HepG2 (cell line): ENCODE results near the gene STPG4. TPM values are rescaled to one million over a fixed set of nuclear protein-coding genes. Genes with fewer than 3 reads are reported as not detected.

Experiments used
- AKAP8 ChIP-seq: sonication (generic); formaldehyde crosslinking; IDR thresholded peaks from 2 replicates; pipeline ENCODE4 v1.5.1; 2020; ENCODE audit warnings: mild to moderate bottlenecking, missing genetic modification reagents
- CENPT ChIP-seq: sonication (generic); formaldehyde crosslinking; IDR thresholded peaks from 2 replicates; pipeline ENCODE4 v1.8.0; 2022; ENCODE audit warnings: low read depth, mild to moderate bottlenecking, moderate library complexity, missing genetic modification reagents
- DNMT3B ChIP-seq: conservative IDR thresholded peaks from 2 replicates; pipeline ENCODE4 v1.6.1; 2016; ENCODE audit warnings: missing biosample characterization, control low read depth
- GATAD2A ChIP-seq: IDR thresholded peaks from 2 replicates; pipeline ENCODE4 v1.6.1; 2016
- HDAC1 ChIP-seq: sonication (generic); formaldehyde crosslinking; IDR thresholded peaks from 2 replicates; pipeline ENCODE4 v1.5.1; 2020; ENCODE audit warnings: mild to moderate bottlenecking, missing genetic modification reagents
- HNF4A ChIP-seq: sonication (generic); formaldehyde crosslinking; IDR thresholded peaks from 2 replicates; pipeline ENCODE4 v1.4.0; 2020; ENCODE audit warnings: missing genetic modification reagents
- HNRNPLL ChIP-seq: fragments of 200-400 bp; formaldehyde crosslinking; IDR thresholded peaks from 2 replicates; pipeline ENCODE4 v1.6.1; 2017; ENCODE audit warnings: mild to moderate bottlenecking, low read depth, low read length; ENCODE audit not compliant: poor library complexity, severe bottlenecking
- NBN ChIP-seq: fragments of 450-650 bp; conservative IDR thresholded peaks from 2 replicates; pipeline ENCODE4 v1.6.1; 2017
- NCOA2 ChIP-seq: sonication (generic); formaldehyde crosslinking; IDR thresholded peaks from 2 replicates; pipeline ENCODE4 v1.8.0; 2022; ENCODE audit warnings: inconsistent platforms
- NFE2 ChIP-seq: sonication (generic); formaldehyde crosslinking; IDR thresholded peaks from 2 replicates; pipeline ENCODE4 v1.4.0; 2020; ENCODE audit warnings: missing genetic modification reagents
- NFYB ChIP-seq: sonication (generic); formaldehyde crosslinking; IDR thresholded peaks from 2 replicates; pipeline ENCODE4 v1.4.0; 2020; ENCODE audit warnings: missing genetic modification reagents
- PHB2 ChIP-seq: fragments of 450-650 bp; IDR thresholded peaks from 2 replicates; pipeline ENCODE4 v1.6.1; 2018; ENCODE audit not compliant: partially characterized antibody
- TEAD3 ChIP-seq: optimal IDR thresholded peaks from 2 replicates; pipeline ENCODE3; 2016; ENCODE audit warnings: borderline replicate concordance
- ZNF567 ChIP-seq: sonication (generic); formaldehyde crosslinking; IDR thresholded peaks from 2 replicates; pipeline ENCODE4 v1.8.1; 2023; ENCODE audit warnings: mild to moderate bottlenecking, missing genetic modification reagents, borderline replicate concordance
- ZNF598 ChIP-seq: sonication (generic); formaldehyde crosslinking; IDR thresholded peaks from 2 replicates; pipeline ENCODE4 v1.5.1; 2020; ENCODE audit warnings: mild to moderate bottlenecking, missing genetic modification reagents, borderline replicate concordance
- ZNF724P ChIP-seq: sonication (generic); formaldehyde crosslinking; IDR thresholded peaks from 2 replicates; pipeline ENCODE4 v1.8.0; 2022; ENCODE audit warnings: missing genetic modification reagents, borderline replicate concordance
- ZNF766 ChIP-seq: sonication (generic); formaldehyde crosslinking; IDR thresholded peaks from 2 replicates; pipeline ENCODE4 v1.5.0; 2020; ENCODE audit warnings: missing genetic modification reagents, borderline replicate concordance
- ZNF792 ChIP-seq: IDR thresholded peaks from 2 replicates; pipeline ENCODE4 v1.6.1; 2016
- polyA plus RNA-seq, 8 experiments: library from polyadenylated mRNA; depleted of rRNA in 3 of 8; stranded (reverse) in 7 of 8; unstranded in 1 of 8; fragments of >200 nt; fragmentation: Illumina TruSeq in 4 of 8; extraction: Trizol in 4 of 8; gene quantifications; 2 replicates each; pipeline versions ENCODE4 v1.2.1 to v1.2.3, GENCODE V29; 2011 to 2016; ENCODE audit warnings: low read depth in 4 of 8, missing spikeins in 1 of 8, mixed read lengths in 1 of 8; ENCODE audit not compliant: insufficient read depth in 1 of 8
- total RNA-seq, 5 experiments: library from RNA; depleted of rRNA; stranded (reverse); fragments of >200 nt; fragmentation: Illumina TruSeq; extraction: Trizol; gene quantifications; 2 replicates each; pipeline ENCODE4 v1.2.3, GENCODE V29; 2016; ENCODE audit warnings: low read depth in 1 of 5
- TF ChIP-seq, protein P1 (sequence below): sonication (generic); formaldehyde crosslinking; IDR thresholded peaks from 2 replicates; pipeline ENCODE4 v1.4.0; 2020; ENCODE audit warnings: missing genetic modification reagents
- TF ChIP-seq, protein P2 (sequence below): sonication (generic); formaldehyde crosslinking; IDR thresholded peaks from 2 replicates; pipeline ENCODE4 v1.5.0; 2020; ENCODE audit warnings: mild to moderate bottlenecking, missing genetic modification reagents, moderate library complexity
- TF ChIP-seq, protein P3 (sequence below): sonication (generic); formaldehyde crosslinking; IDR thresholded peaks from 2 replicates; pipeline ENCODE4 v1.5.0; 2020; ENCODE audit warnings: missing genetic modification reagents

STPG4 gene
- total and polyA plus RNA-seq, 2 of the 13 experiments (the other 11 are each of a cell fraction or from before 2014, with no cell fraction given): 0.11 to 0.15 TPM

DNA sequence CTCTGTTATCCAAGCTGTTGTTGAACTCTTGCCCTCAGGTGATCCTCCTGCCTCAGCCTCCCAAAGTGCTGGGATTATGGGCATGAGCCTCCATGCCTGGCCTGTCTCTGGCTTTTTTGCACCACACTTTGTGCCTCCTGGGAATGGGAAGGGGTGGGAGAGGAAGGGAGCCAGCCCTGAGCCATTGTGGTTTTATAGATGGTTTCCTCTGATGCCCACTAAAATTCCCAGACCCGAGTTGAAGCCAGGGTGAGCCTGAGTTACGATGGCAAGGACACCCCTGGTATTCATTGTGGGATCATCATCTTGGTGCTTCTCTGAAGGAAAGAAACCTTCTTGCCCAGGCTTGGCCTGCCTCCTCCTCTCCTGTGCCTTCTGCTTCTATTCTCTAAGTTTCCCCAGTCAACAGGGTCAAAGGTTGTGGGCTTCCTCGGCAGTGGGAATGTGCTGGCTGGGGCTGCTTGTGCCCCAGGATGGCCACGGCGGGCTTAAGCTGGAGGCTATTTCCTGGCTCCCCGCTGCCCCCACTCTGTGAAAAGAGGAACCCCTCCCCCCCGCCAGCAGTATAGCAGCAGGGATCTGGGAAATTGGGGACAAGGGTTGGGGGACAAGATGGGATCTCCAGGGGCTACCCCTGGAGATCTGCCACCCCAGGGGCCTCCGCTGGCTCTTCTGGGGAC, 106.2 kb downstream of the STPG4 start (continued):
- TF ChIP-seq, protein P1, sequence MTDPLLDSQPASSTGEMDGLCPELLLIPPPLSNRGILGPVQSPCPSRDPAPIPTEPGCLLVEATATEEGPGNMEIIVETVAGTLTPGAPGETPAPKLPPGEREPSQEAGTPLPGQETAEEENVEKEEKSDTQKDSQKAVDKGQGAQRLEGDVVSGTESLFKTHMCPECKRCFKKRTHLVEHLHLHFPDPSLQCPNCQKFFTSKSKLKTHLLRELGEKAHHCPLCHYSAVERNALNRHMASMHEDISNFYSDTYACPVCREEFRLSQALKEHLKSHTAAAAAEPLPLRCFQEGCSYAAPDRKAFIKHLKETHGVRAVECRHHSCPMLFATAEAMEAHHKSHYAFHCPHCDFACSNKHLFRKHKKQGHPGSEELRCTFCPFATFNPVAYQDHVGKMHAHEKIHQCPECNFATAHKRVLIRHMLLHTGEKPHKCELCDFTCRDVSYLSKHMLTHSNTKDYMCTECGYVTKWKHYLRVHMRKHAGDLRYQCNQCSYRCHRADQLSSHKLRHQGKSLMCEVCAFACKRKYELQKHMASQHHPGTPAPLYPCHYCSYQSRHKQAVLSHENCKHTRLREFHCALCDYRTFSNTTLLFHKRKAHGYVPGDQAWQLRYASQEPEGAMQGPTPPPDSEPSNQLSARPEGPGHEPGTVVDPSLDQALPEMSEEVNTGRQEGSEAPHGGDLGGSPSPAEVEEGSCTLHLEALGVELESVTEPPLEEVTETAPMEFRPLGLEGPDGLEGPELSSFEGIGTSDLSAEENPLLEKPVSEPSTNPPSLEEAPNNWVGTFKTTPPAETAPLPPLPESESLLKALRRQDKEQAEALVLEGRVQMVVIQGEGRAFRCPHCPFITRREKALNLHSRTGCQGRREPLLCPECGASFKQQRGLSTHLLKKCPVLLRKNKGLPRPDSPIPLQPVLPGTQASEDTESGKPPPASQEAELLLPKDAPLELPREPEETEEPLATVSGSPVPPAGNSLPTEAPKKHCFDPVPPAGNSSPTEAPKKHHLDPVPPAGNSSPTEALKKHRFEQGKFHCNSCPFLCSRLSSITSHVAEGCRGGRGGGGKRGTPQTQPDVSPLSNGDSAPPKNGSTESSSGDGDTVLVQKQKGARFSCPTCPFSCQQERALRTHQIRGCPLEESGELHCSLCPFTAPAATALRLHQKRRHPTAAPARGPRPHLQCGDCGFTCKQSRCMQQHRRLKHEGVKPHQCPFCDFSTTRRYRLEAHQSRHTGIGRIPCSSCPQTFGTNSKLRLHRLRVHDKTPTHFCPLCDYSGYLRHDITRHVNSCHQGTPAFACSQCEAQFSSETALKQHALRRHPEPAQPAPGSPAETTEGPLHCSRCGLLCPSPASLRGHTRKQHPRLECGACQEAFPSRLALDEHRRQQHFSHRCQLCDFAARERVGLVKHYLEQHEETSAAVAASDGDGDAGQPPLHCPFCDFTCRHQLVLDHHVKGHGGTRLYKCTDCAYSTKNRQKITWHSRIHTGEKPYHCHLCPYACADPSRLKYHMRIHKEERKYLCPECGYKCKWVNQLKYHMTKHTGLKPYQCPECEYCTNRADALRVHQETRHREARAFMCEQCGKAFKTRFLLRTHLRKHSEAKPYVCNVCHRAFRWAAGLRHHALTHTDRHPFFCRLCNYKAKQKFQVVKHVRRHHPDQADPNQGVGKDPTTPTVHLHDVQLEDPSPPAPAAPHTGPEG (CRISPR knock-in tag): no peak
- TF ChIP-seq DNMT3B (CRISPR knock-in tag) (no peak), CENPT (CRISPR knock-in tag) (no peak), NCOA2 (CRISPR knock-in tag) (no peak), HDAC1 (CRISPR knock-in tag) (no peak), HNF4A (0 out of 2 replicates have a peak, but pooled peaks have one; percentile 20), ZNF567 (CRISPR knock-in tag) (no peak), ZNF598 (CRISPR knock-in tag) (no peak), AKAP8 (CRISPR knock-in tag) (no peak), ZNF792 (CRISPR knock-in tag) (no peak), NFE2 (no peak), HNRNPLL (no peak), ZNF724P (CRISPR knock-in tag) (no peak), NFYB (no peak), PHB2 (no peak), NBN (no peak), GATAD2A (CRISPR knock-in tag) (no peak), ZNF766 (CRISPR knock-in tag) (no peak), TEAD3 (CRISPR knock-in tag) (peak; percentile 30)
- TF ChIP-seq, protein P2, sequence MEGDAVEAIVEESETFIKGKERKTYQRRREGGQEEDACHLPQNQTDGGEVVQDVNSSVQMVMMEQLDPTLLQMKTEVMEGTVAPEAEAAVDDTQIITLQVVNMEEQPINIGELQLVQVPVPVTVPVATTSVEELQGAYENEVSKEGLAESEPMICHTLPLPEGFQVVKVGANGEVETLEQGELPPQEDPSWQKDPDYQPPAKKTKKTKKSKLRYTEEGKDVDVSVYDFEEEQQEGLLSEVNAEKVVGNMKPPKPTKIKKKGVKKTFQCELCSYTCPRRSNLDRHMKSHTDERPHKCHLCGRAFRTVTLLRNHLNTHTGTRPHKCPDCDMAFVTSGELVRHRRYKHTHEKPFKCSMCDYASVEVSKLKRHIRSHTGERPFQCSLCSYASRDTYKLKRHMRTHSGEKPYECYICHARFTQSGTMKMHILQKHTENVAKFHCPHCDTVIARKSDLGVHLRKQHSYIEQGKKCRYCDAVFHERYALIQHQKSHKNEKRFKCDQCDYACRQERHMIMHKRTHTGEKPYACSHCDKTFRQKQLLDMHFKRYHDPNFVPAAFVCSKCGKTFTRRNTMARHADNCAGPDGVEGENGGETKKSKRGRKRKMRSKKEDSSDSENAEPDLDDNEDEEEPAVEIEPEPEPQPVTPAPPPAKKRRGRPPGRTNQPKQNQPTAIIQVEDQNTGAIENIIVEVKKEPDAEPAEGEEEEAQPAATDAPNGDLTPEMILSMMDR (CRISPR knock-in tag): peak; percentile 54
- TF ChIP-seq, protein P3, sequence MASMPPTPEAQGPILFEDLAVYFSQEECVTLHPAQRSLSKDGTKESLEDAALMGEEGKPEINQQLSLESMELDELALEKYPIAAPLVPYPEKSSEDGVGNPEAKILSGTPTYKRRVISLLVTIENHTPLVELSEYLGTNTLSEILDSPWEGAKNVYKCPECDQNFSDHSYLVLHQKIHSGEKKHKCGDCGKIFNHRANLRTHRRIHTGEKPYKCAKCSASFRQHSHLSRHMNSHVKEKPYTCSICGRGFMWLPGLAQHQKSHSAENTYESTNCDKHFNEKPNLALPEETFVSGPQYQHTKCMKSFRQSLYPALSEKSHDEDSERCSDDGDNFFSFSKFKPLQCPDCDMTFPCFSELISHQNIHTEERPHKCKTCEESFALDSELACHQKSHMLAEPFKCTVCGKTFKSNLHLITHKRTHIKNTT (CRISPR knock-in tag): no peak
